ENCODE results near the gene GSTT2B.
"Not testable (repeated sequence)": the region's sequence is repeated elsewhere in the genome, so short reads cannot be mapped to it uniquely, and the experiment has no call there.

Gene GSTT2B, protein sequence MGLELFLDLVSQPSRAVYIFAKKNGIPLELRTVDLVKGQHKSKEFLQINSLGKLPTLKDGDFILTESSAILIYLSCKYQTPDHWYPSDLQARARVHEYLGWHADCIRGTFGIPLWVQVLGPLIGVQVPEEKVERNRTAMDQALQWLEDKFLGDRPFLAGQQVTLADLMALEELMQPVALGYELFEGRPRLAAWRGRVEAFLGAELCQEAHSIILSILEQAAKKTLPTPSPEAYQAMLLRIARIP

DNA sequence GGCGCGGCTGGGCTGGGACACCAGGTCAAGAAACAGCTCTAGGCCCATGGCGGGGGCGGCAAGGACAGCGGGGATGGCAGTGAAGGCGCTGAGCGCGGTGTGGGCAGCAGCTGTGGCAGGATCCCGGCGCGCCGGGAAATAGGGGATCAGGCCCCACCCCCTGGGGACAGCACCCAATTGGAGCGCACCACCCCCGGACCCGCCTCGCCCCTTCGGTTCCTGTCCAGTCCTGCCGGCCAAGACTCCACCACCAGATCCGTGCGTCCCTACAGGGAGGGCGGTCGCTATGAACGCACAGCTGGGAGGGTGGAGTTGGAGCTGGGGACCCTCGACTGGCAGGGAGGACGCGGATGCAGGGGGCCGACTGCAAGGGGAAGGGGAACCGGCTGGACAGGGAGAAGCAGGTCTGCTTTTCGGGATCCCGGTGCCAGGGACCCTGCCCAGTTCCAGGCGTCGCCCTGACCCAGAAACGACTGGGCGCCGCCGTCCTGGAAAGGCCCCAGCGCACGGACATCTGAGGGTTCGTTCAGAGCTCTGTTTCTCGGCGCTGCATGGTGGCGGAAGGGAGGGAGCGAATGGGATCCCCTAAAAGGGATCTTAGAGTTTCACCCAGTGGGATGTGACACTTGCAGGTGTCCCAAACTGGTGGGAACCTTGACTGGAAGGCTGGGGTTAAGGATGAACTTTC, at the start of gene GSTT2B:
Gene GSTT2B, minus strand, starts transcription at position 112 of the 688 bp plus-strand sequence. Its CDS starts 64 bp downstream, at position 48.
- not testable (repeated sequence) for H3K9me3 Mint-ChIP-seq; DNase-seq (ENCODE audit: low spot score); H3K4me1 Mint-ChIP-seq (ENCODE audit: low read depth); H3K27ac Mint-ChIP-seq; H3K4me3 Mint-ChIP-seq; H3K27me3 Mint-ChIP-seq (ENCODE audit: low read depth); H3K36me3 Mint-ChIP-seq (ENCODE audit: low read depth)

DNA sequence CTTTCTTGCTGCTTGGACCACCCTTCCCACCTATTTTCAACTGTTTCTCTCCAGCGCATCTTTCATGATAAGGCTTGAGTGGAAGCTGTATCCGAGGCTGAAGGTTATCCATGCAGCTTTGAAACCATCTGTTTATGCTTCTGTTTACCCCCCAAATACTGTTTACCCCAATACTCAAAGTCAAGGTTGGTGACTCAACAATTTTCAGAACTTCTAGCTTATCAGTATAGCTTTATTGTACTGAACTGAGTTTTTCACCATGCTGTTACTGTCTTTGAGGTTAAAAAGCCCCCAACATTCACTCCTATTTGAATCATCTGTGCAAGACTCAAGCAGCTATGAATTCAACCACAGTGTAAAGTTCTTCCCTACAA, 49.0 kb upstream of the GSTT2B start:
- DNase-seq (ENCODE audit: low spot score): no peak
- Mint-ChIP-seq H3K4me1 (ENCODE audit: low read depth) (peaks cover 24% of the 10 kb centered on the region), H3K36me3 (ENCODE audit: low read depth) (peaks cover 9% of the 10 kb centered on the region), H3K27ac (peak overlapping the region; percentile 54), H3K9me3 (no peaks in the 10 kb centered on the region), H3K27me3 (ENCODE audit: low read depth) (no peaks in the 10 kb centered on the region), H3K4me3 (peak overlapping the region; percentile 58)

DNA sequence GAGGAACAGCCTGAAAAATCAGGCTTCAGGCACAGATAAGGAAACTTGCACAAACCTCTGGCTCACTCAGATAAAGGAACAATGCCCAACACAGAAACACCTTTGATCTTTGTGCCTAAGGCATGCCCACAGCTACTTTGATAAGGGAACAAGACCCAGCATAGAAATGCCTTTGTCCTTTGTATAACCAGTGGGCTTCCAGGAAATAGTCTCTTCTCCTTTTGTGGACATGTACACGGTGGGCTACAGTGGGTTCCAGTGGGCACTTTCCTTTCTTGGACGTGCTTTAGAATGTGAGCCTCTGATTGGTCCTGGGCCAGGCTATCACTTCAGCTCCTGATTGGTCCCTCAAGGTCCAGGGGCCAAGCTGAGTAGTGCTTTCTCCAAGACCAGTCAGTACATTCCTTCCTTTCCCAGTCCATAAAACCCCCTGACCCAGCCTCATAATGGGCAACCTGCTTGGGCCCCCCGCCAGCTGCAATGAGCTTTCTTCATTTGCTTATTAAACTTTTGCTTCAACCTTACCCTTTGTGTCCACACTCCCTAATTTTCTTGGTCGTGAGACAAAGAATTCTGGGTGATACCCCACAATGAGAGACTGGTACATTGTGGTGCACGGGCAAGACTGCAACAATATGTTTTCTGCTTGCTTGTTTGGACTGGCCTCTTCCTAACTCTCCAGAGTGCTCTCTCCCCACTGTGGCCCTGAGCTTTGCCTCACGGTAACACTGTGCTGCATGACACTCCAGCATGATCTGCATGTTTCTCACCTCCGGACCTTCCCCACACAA, 48.4 kb upstream of the GSTT2B start:
- H3K4me1 Mint-ChIP-seq (ENCODE audit: low read depth): peaks cover 21% of the 10 kb centered on the region
- H3K27me3 Mint-ChIP-seq (ENCODE audit: low read depth): no peaks in the 10 kb centered on the region
- H3K9me3 Mint-ChIP-seq: no peaks in the 10 kb centered on the region
- DNase-seq (ENCODE audit: low spot score): no peak
- H3K27ac Mint-ChIP-seq: peak overlapping the region; percentile 4
- H3K4me3 Mint-ChIP-seq: no peak overlapping the region
- H3K36me3 Mint-ChIP-seq (ENCODE audit: low read depth): peaks cover 6% of the 10 kb centered on the region

DNA sequence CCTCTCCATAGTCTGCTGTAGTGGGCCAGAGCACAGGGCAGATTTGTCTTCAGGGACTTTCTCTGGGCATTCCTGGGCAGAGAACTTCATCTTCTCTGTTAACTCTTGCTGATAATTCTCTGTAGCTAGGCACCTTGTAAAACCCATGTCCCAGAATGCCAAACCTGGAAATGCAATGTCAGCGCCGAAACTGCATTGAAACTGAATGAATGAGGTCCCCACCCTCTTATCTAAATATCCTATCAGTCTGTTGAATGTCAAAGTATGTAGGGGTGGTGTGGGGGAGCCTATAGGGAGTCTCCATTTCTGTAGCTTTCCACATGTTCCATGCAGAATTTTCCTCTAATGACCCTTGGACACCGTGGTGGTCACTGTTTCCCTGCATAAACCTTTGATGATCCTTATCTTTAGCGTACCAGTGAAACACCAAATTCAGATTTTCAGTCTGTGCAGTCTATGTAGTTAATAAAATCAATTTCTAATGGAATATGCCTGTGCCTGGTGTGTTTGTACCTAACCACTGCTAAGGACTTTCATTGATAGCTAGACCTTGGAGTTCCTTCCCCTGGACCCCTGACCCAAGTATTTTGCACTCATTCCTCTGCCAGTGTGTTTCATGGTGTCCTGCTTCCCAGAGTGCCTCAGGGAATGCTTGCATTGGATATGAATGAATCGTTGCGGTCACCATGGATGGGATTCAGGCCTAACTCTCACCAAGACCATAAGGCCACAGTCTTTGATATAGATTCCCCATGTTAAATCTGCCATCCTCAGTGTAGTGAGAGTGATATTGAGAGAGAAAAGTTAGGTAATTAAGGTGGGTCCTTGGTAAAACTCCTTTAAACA, 47.6 kb upstream of the GSTT2B start:
- no peaks in the 10 kb centered on the region for H3K9me3 Mint-ChIP-seq
- H3K4me3 Mint-ChIP-seq: no peak overlapping the region
- H3K27ac Mint-ChIP-seq: no peak overlapping the region
- H3K4me1 Mint-ChIP-seq (ENCODE audit: low read depth): peaks cover 16% of the 10 kb centered on the region
- peaks cover 3% of the 10 kb centered on the region for H3K36me3 Mint-ChIP-seq (ENCODE audit: low read depth)
- no peaks in the 10 kb centered on the region for H3K27me3 Mint-ChIP-seq (ENCODE audit: low read depth)
- no peak for DNase-seq (ENCODE audit: low spot score)

DNA sequence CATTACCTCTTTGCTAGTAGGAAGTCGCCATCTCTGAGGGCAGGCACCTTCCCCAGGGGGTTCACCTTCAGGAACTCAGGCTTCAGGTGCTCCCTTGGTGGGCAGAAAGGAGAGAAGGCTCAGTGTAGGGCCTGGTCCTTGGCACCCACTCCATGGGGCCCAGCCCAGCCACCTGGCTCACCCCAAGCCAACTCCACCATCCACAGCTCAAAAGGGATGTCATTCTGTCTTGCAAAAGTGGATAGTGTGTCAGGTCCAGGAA, 47.0 kb upstream of the GSTT2B start:
- Mint-ChIP-seq H3K27me3 (ENCODE audit: low read depth) (no peaks in the 10 kb centered on the region), H3K9me3 (no peaks in the 10 kb centered on the region), H3K36me3 (ENCODE audit: low read depth) (peaks cover 1% of the 10 kb centered on the region), H3K4me3 (no peak overlapping the region), H3K4me1 (ENCODE audit: low read depth) (peaks cover 13% of the 10 kb centered on the region), H3K27ac (no peak overlapping the region)
- no peak for DNase-seq (ENCODE audit: low spot score)

DNA sequence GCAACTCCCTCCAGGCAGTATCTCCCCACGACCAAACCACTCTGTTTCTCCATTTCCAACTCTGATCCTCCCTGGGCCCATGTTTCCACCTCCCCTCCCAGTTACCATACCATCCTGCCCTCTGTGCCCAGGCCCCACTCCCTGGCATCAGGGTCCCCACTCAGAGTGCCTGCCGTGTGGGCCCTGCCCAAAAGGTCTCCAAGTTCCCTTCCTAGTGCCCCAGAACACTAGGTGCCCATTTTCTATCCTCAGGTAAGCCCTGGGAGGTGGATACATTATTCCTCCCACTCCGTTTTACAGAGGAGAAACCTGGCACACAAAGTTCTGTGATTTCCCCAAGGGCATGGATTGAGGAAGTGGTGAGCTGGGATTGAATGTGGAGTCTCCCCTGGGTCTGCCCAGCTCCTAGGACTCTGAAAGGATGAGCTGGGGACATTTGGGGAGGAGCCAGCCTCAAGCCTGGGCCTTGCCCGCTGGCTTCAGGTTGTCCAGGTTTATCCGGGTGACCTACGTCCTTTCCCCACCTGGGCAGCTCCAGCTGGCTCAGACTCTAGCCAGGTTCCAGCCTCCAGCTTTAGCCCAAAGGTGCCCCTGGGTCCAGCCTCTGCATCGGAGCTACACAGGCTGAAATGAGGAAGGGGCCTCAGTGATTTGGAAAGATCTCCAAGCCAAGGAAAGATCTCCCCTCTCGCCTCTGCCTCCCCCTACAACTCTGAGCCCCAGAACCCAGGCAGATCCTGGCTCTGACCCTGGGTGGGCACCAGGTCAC, 46.4 kb upstream of the GSTT2B start:
- peaks cover 11% of the 10 kb centered on the region for H3K4me1 Mint-ChIP-seq (ENCODE audit: low read depth)
- H3K27me3 Mint-ChIP-seq (ENCODE audit: low read depth): no peaks in the 10 kb centered on the region
- H3K27ac Mint-ChIP-seq: no peak overlapping the region
- DNase-seq (ENCODE audit: low spot score): no peak
- H3K36me3 Mint-ChIP-seq (ENCODE audit: low read depth): peaks cover 1% of the 10 kb centered on the region
- H3K9me3 Mint-ChIP-seq: no peaks in the 10 kb centered on the region
- no peak overlapping the region for H3K4me3 Mint-ChIP-seq

DNA sequence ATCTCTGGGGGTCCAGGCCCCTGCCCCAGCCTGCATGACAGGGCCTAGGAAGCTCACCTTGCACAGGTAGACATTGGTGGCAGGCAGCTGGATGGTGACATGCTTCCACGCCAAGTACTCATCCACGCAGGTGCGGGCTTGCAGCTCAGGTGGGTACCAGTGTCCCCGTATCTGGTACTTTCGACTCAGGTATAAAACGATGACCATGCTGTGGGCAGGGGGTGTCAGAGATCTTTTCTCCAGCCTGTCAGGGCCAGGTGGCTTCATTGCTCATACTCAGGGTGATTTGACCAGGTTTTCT, 45.9 kb upstream of the GSTT2B start:
- no peak for DNase-seq (ENCODE audit: low spot score)
- Mint-ChIP-seq H3K4me3 (no peak overlapping the region), H3K4me1 (ENCODE audit: low read depth) (peaks cover 10% of the 10 kb centered on the region), H3K27ac (no peak overlapping the region), H3K36me3 (ENCODE audit: low read depth) (peaks cover 1% of the 10 kb centered on the region), H3K27me3 (ENCODE audit: low read depth) (no peaks in the 10 kb centered on the region), H3K9me3 (no peaks in the 10 kb centered on the region)

DNA sequence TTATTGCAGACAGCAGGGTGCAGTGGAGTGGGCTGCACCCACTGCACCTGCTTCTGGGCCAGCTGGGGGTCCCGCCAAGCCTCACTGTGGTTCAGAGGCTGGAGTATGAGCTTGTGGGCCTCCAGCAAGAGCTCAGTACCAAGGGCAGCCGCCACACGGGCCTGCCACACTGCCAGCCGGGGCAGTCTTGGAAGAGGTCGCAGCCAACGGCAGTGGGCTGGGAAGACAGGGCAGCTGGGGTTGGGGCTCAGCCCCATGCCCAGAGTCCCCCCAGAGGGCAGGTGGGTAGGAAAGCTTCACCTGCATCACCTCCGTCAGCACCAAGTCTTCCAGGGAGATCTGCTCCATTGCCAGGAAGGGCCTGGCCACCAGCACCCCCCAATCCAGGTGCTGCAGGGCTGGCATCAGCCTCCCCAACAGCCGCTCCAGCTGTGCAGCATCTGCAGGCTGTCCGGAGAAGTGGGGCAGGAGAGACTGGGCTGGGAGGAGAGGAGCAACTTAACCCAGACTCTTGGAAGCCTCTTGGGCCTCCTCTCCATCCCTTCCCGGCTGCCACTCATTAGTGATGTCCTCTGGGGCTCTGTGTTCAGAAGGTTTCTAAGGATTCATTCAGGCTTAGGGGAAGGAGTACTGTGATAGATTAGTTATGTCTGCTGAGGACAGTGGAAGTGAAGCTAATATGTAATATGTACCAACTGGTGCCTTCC, 45.4 kb upstream of the GSTT2B start:
- no peak overlapping the region for H3K27ac Mint-ChIP-seq
- no peak overlapping the region for H3K4me3 Mint-ChIP-seq

DNA sequence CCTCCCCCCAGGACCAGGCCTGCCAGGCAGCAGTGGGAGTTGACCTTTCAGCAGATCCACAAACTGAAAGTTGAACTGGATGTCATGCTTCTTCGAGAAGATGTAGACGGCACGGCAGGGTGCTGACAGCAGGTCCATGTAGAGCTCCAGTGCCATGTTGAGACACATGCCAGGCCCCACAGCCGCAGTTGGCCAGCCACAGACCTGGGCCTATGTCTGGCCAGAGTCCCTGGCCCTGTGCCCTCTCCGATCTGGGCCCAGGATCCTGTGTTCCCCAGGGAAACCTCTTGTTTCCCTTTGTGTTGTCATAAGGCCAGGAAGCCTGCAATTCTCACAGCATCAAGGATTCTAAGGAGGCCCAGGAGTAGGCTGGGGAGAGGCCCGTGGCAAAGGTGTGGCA, 44.2 kb upstream of the GSTT2B start, which contains the start of gene GSTT4:
Gene GSTT4, minus strand, starts transcription at position 253 of the 400 bp plus-strand sequence. Its CDS starts 97 bp downstream, at position 156.
- Mint-ChIP-seq H3K9me3 (no peaks in the 10 kb centered on the region), H3K4me3 (no peak within 1 kb of the TSS), H3K4me1 (ENCODE audit: low read depth) (peaks cover 5% of the 10 kb centered on the region), H3K36me3 (ENCODE audit: low read depth) (no peaks in the 10 kb centered on the region), H3K27ac (no peak within 1 kb of the TSS), H3K27me3 (ENCODE audit: low read depth) (no peaks in the 10 kb centered on the region)
- no peak for DNase-seq (ENCODE audit: low spot score)

More for the DNA sequence above, 45.4 kb upstream of the GSTT2B start:
- H3K27me3 Mint-ChIP-seq (ENCODE audit: low read depth): no peaks in the 10 kb centered on the region
- peaks cover 1% of the 10 kb centered on the region for H3K36me3 Mint-ChIP-seq (ENCODE audit: low read depth)
- no peaks in the 10 kb centered on the region for H3K9me3 Mint-ChIP-seq
- DNase-seq (ENCODE audit: low spot score): no peak
- H3K4me1 Mint-ChIP-seq (ENCODE audit: low read depth): peaks cover 10% of the 10 kb centered on the region

DNA sequence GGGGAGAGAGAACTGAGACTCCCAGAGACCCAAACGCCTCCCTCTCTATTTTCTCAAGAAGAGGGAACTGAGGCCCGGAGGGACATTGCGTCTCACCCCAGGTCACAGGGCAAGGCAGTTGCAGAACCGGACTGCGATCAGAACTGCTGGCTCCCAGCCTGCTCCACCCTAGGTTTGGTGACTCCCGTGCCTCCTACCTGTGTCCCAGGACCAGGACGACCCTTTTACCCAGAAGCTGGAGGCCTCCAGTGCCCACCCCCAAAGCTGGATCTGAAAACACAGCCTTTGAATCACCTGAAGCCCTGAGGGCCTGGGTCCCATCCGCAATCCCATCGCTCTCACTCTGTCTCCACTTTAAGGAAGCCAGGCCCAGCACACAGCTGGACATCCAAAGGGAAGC, 42.9 kb upstream of the GSTT2B start:
- Mint-ChIP-seq H3K4me3 (no peak overlapping the region), H3K9me3 (no peaks in the 10 kb centered on the region), H3K27ac (no peak overlapping the region), H3K4me1 (ENCODE audit: low read depth) (no peaks in the 10 kb centered on the region), H3K36me3 (ENCODE audit: low read depth) (no peaks in the 10 kb centered on the region), H3K27me3 (ENCODE audit: low read depth) (peaks cover 2% of the 10 kb centered on the region)
- no peak for DNase-seq (ENCODE audit: low spot score)

DNA sequence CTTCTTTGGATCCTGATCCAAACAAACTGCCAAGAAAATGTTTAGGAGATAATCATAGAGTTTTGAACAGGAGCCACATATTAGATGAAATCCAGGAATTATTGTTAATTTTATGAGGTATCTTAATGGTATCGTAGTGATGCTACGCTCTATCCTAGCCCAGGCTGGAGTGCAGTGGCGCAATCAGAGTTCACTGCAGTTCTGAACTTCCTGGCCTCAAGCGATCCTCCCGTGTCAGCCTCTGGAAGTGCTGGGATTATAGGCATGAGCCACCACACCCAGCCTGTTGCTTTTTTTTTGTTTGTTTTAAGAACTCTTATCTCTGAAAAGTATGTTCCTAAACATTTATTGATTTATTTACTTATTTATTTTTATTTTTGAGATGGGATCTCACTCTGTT, 41.9 kb upstream of the GSTT2B start:
- Mint-ChIP-seq H3K27ac (no peak overlapping the region), H3K4me1 (ENCODE audit: low read depth) (peaks cover under 1% of the 10 kb centered on the region), H3K27me3 (ENCODE audit: low read depth) (peaks cover 2% of the 10 kb centered on the region), H3K36me3 (ENCODE audit: low read depth) (no peaks in the 10 kb centered on the region), H3K4me3 (no peak overlapping the region), H3K9me3 (no peaks in the 10 kb centered on the region)
- DNase-seq (ENCODE audit: low spot score): no peak

DNA sequence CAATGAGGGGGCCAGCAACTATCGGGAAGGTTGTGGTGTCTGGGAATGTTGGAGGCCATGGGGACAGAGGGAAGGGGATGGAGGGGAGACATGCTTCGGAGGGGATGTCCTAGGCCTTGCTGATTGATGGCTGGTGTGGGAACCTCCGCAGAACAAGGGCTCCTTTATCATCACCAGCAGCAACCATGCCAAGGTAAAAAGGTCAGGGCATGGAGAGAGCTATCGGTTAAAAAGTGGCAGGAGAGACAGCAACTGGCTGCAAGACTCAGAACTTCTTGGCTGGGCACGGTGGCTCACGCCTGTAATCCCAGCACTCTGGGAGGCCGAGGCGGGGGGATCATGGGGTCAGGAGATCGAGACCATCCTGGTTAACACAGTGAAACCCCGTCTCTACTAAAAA, 41.3 kb upstream of the GSTT2B start:
- Mint-ChIP-seq H3K27ac (no peak overlapping the region), H3K4me1 (ENCODE audit: low read depth) (peaks cover 4% of the 10 kb centered on the region), H3K9me3 (no peaks in the 10 kb centered on the region), H3K27me3 (ENCODE audit: low read depth) (peaks cover 7% of the 10 kb centered on the region), H3K4me3 (no peak overlapping the region), H3K36me3 (ENCODE audit: low read depth) (no peaks in the 10 kb centered on the region)
- DNase-seq (ENCODE audit: low spot score): no peak

DNA sequence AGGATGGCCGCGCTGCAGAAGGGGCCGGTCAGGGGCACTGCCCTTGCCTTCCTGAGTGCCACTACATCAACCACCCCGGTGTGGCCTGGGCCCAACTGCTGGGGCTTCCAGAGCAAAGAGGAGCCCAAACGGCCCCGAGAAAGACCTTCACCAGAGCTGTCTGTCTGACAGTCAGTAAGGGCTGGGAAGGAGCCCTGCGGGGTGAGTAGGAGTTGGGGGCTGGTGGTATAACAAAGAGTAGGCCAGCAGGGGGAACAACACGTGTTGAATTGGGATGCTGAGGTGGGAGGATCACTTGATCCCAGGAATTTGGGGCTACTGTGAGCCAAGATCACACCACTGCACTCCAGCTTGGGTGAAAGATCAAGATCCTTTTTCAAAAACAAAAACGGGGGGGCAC, 40.3 kb upstream of the GSTT2B start:
- H3K4me1 Mint-ChIP-seq (ENCODE audit: low read depth): peaks cover 4% of the 10 kb centered on the region
- no peaks in the 10 kb centered on the region for H3K36me3 Mint-ChIP-seq (ENCODE audit: low read depth)
- no peak overlapping the region for H3K27ac Mint-ChIP-seq

More for the DNA sequence above, 40.3 kb upstream of the GSTT2B start:
- DNase-seq (ENCODE audit: low spot score): no peak
- H3K27me3 Mint-ChIP-seq (ENCODE audit: low read depth): peaks cover 8% of the 10 kb centered on the region
- no peak overlapping the region for H3K4me3 Mint-ChIP-seq
- no peaks in the 10 kb centered on the region for H3K9me3 Mint-ChIP-seq

All from T-helper 2 cell treated with Interferon-gamma antibody and Interleukin-4, amounts not matched to agents 5 μg/mL and 100 μg/mL, for 36 hours (primary cell).